Measurements from ENCODE around the gene PTPRE.

PTPRE gene

GRCh38 chr10:127903789-127904188, 3.1 kb upstream of the PTPRE start:
- no peak for DNase-seq (ENCODE audit: extremely low read depth, low read depth)
- TF ChIP-seq CTCF (IDR thresholded peaks at IDR 0.05; ENCODE audit: low read depth, low read length): no peak

- no peak for TF ChIP-seq CTCF (IDR thresholded peaks at IDR 0.05; ENCODE audit: low read depth, low read length)
- DNase-seq (ENCODE audit: extremely low read depth, low read depth): no peak
These were observed 2.4 kb upstream of the PTPRE start for GRCh38 chr10:127904311-127905000.

- no peak for DNase-seq (ENCODE audit: extremely low read depth, low read depth)
- TF ChIP-seq CTCF (IDR thresholded peaks at IDR 0.05; ENCODE audit: low read depth, low read length): no peak
These were observed 1.7 kb upstream of the PTPRE start for GRCh38 chr10:127905001-127905847.

- no peak for DNase-seq (ENCODE audit: extremely low read depth, low read depth)
- TF ChIP-seq CTCF (IDR thresholded peaks at IDR 0.05; ENCODE audit: low read depth, low read length): no peak
These were observed 1.0 kb upstream of the PTPRE start for GRCh38 chr10:127905848-127906261.

GRCh38 chr10:127907411-127908105, 655 bp downstream of the PTPRE start:
- no peak for TF ChIP-seq CTCF (IDR thresholded peaks at IDR 0.05; ENCODE audit: low read depth, low read length)
- DNase-seq (ENCODE audit: extremely low read depth, low read depth): no peak

- no peak for DNase-seq (ENCODE audit: extremely low read depth, low read depth)
- TF ChIP-seq CTCF (IDR thresholded peaks at IDR 0.05; ENCODE audit: low read depth, low read length): no peak
These were observed 1.4 kb downstream of the PTPRE start for GRCh38 chr10:127908106-127908958.

Measured in AG09319 (cell line).